ENCODE measurements around the gene PRRC2B.

PRRC2B gene

GRCh38 chr9:131457746-131458145 lies 63.9 kb downstream of the PRRC2B start:
- DNase-seq: no peak
- no peak overlapping the region for H3K4me3 ChIP-seq (ENCODE audit: low read length)
- TF ChIP-seq CTCF (IDR thresholded peaks at IDR 0.05; ENCODE audit: low read length) (no peak), EZH2 (optimal IDR thresholded peaks at IDR 0.05; ENCODE audit: low read depth, low read length) (no peak), EZH2phosphoT487 (IDR thresholded peaks at IDR 0.05; ENCODE audit: low read length) (no peak)
- H3K9ac ChIP-seq (ENCODE audit: low read length): no peak overlapping the region
- peaks cover 25% of the 10 kb centered on the region for H3K36me3 ChIP-seq (replicated peaks; ENCODE audit: insufficient read depth, low read length)
- no peak overlapping the region for H2AFZ ChIP-seq (ENCODE audit: low read length)
- peaks cover 6% of the 10 kb centered on the region for H4K20me1 ChIP-seq (ENCODE audit: insufficient read depth, low read length)
- H3F3A ChIP-seq (ENCODE audit: insufficient read depth, low read length): no peaks in the 10 kb centered on the region
- no peaks in the 10 kb centered on the region for H3K27me3 ChIP-seq (replicated peaks; ENCODE audit: insufficient read depth, low read length)
- no peaks in the 10 kb centered on the region for H3K9me3 ChIP-seq (replicated peaks; ENCODE audit: insufficient read depth, low read length)
- no peaks in the 10 kb centered on the region for H3K4me1 ChIP-seq (ENCODE audit: low read length)
- H3K27ac ChIP-seq (ENCODE audit: low read length): no peak overlapping the region
- H3K79me2 ChIP-seq (ENCODE audit: low read length): peaks cover 89% of the 10 kb centered on the region
- no peak overlapping the region for H3K4me2 ChIP-seq (ENCODE audit: low read depth, low read length)
- no peaks in the 10 kb centered on the region for H3K9me2 ChIP-seq (replicated peaks; ENCODE audit: insufficient read depth, low read length)

GRCh38 chr9:131459056-131459455 lies 65.2 kb downstream of the PRRC2B start:
- Histone ChIP-seq H2AFZ (ENCODE audit: low read length) (no peak overlapping the region), H3K9me2 (replicated peaks; ENCODE audit: insufficient read depth, low read length) (no peaks in the 10 kb centered on the region), H3K79me2 (ENCODE audit: low read length) (peaks cover 89% of the 10 kb centered on the region), H3K27ac (ENCODE audit: low read length) (no peak overlapping the region), H3K36me3 (replicated peaks; ENCODE audit: insufficient read depth, low read length) (peaks cover 25% of the 10 kb centered on the region), H3K4me2 (ENCODE audit: low read depth, low read length) (no peak overlapping the region), H3K9me3 (replicated peaks; ENCODE audit: insufficient read depth, low read length) (no peaks in the 10 kb centered on the region), H3K9ac (ENCODE audit: low read length) (no peak overlapping the region), H4K20me1 (ENCODE audit: insufficient read depth, low read length) (peaks cover 3% of the 10 kb centered on the region), H3K27me3 (replicated peaks; ENCODE audit: insufficient read depth, low read length) (no peaks in the 10 kb centered on the region), H3K4me3 (ENCODE audit: low read length) (no peak overlapping the region), H3F3A (ENCODE audit: insufficient read depth, low read length) (no peaks in the 10 kb centered on the region), H3K4me1 (ENCODE audit: low read length) (no peaks in the 10 kb centered on the region)
- DNase-seq: no peak
- no peak for TF ChIP-seq CTCF (IDR thresholded peaks at IDR 0.05; ENCODE audit: low read length)
- TF ChIP-seq EZH2 (optimal IDR thresholded peaks at IDR 0.05; ENCODE audit: low read depth, low read length): no peak
- TF ChIP-seq EZH2phosphoT487 (IDR thresholded peaks at IDR 0.05; ENCODE audit: low read length): no peak

- Histone ChIP-seq H3K36me3 (replicated peaks; ENCODE audit: insufficient read depth, low read length) (peaks cover 32% of the 10 kb centered on the region), H3F3A (ENCODE audit: insufficient read depth, low read length) (no peaks in the 10 kb centered on the region), H3K4me3 (ENCODE audit: low read length) (no peak overlapping the region), H3K9ac (ENCODE audit: low read length) (no peak overlapping the region), H2AFZ (ENCODE audit: low read length) (no peak overlapping the region), H3K4me2 (ENCODE audit: low read depth, low read length) (no peak overlapping the region), H3K27ac (ENCODE audit: low read length) (no peak overlapping the region), H3K9me2 (replicated peaks; ENCODE audit: insufficient read depth, low read length) (no peaks in the 10 kb centered on the region), H3K9me3 (replicated peaks; ENCODE audit: insufficient read depth, low read length) (no peaks in the 10 kb centered on the region), H3K79me2 (ENCODE audit: low read length) (peaks cover 91% of the 10 kb centered on the region), H3K27me3 (replicated peaks; ENCODE audit: insufficient read depth, low read length) (no peaks in the 10 kb centered on the region), H3K4me1 (ENCODE audit: low read length) (no peaks in the 10 kb centered on the region), H4K20me1 (ENCODE audit: insufficient read depth, low read length) (no peaks in the 10 kb centered on the region)
- no peak for DNase-seq
- TF ChIP-seq CTCF (IDR thresholded peaks at IDR 0.05; ENCODE audit: low read length) (no peak), EZH2 (optimal IDR thresholded peaks at IDR 0.05; ENCODE audit: low read depth, low read length) (no peak), EZH2phosphoT487 (IDR thresholded peaks at IDR 0.05; ENCODE audit: low read length) (no peak)
These were observed 67.3 kb downstream of the PRRC2B start for GRCh38 chr9:131461166-131461565.
